Measurements from ENCODE around the gene VKORC1.

The VKORC1 gene

DNA sequence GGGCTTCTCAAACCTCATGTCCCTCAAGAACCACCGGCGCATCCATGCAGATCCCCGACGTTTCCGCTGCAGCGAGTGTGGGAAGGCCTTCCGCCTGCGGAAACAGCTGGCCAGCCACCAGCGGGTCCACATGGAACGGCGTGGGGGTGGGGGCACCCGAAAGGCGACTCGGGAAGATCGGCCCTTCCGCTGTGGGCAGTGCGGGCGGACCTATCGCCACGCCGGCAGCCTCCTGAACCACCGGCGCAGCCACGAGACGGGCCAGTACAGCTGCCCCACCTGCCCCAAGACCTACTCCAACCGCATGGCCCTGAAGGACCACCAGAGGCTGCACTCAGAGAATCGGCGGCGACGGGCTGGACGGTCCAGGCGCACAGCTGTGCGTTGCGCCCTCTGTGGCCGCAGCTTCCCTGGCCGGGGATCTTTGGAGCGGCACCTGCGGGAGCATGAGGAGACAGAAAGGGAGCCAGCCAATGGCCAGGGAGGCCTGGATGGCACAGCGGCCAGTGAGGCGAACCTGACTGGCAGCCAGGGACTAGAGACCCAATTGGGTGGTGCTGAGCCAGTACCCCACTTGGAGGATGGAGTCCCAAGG, 14.5 kb downstream of the VKORC1 start:
- Histone ChIP-seq H2BK5ac (ENCODE audit: low read depth, low read length, poor library complexity, severe bottlenecking) (no peak overlapping the region), H3K36me3 (ENCODE audit: control insufficient read depth in 1 of 2, insufficient read depth in 2 of 2, low read depth in 1 of 2, low read length in 2 of 2) (peaks cover 92 to 94% of the 10 kb centered on the region in 2 experiments), H3K18ac (ENCODE audit: low read depth in 1 of 2, low read length in 2 of 2) (no peak overlapping the region), H4K8ac (ENCODE audit: low read length) (no peak overlapping the region), H3K9ac (ENCODE audit: low read length) (no peak overlapping the region), H2BK120ac (ENCODE audit: low read depth, low read length) (no peak overlapping the region), H3K4me2 (ENCODE audit: low read length, poor library complexity, severe bottlenecking) (no peak overlapping the region), H2AFZ (ENCODE audit: low read depth, low read length) (no peak overlapping the region), H3K4me3 (ENCODE audit: insufficient read depth in 1 of 2, low read depth in 1 of 2, low read length in 2 of 2) (no peak overlapping the region), H2BK12ac (ENCODE audit: low read length in 2 of 2) (no peak overlapping the region), H3K4ac (ENCODE audit: low read depth in 1 of 2, low read length in 2 of 2) (no peak overlapping the region), H3K9me3 (ENCODE audit: control insufficient read depth, low read length) (no peaks in the 10 kb centered on the region), H3K14ac (ENCODE audit: low read length in 2 of 2) (no peak overlapping the region), H3K4me1 (ENCODE audit: control insufficient read depth, insufficient read depth, low read depth, low read length) (peaks cover 21% of the 10 kb centered on the region), H3K27me3 (ENCODE audit: control insufficient read depth in 1 of 2, insufficient read depth in 1 of 2, low read length in 2 of 2) (no peaks in the 10 kb centered on the region), H3K27ac (ENCODE audit: low read length, poor library complexity, severe bottlenecking) (no peak overlapping the region), H2AK5ac (ENCODE audit: low read length, severe bottlenecking) (no peak overlapping the region), H3K79me1 (replicated peaks; ENCODE audit: low read length, poor library complexity, severe bottlenecking) (peaks cover 71% of the 10 kb centered on the region), H3K23ac (ENCODE audit: low read length in 2 of 2) (no peak overlapping the region), H4K91ac (ENCODE audit: low read length) (no peak overlapping the region), H2BK15ac (ENCODE audit: low read depth, poor library complexity, severe bottlenecking) (no peak overlapping the region)
- no peak for DNase-seq
- 98% methylated on average over 40 of the region's 40 CpGs for WGBS

DNA sequence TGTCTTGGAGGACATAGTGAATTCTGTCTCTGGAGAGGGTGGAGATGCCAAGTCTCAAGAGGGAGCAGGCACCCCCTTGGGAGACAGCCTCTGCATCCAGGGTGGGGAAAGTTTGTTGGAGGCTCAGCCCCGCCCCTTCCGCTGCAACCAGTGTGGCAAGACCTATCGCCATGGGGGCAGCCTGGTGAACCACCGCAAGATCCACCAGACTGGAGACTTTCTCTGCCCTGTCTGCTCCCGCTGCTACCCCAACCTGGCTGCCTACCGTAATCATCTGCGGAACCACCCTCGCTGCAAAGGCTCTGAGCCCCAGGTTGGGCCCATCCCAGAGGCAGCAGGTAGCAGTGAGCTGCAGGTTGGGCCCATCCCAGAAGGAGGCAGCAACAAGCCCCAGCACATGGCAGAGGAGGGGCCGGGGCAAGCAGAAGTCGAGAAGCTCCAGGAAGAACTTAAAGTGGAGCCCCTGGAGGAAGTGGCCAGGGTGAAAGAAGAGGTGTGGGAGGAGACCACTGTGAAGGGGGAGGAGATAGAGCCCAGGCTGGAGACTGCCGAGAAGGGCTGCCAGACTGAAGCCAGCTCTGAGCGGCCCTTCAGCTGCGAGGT, 15.2 kb downstream of the VKORC1 start:
- Histone ChIP-seq H2AFZ (ENCODE audit: low read depth, low read length) (no peak overlapping the region), H3K36me3 (ENCODE audit: control insufficient read depth in 1 of 2, insufficient read depth in 2 of 2, low read depth in 1 of 2, low read length in 2 of 2) (peaks cover 85 to 87% of the 10 kb centered on the region in 2 experiments), H2BK120ac (ENCODE audit: low read depth, low read length) (no peak overlapping the region), H3K18ac (ENCODE audit: low read depth in 1 of 2, low read length in 2 of 2) (no peak overlapping the region), H3K27ac (ENCODE audit: low read length, poor library complexity, severe bottlenecking) (no peak overlapping the region), H3K4me1 (ENCODE audit: control insufficient read depth, insufficient read depth, low read depth, low read length) (peaks cover 21% of the 10 kb centered on the region), H3K14ac (ENCODE audit: low read length in 2 of 2) (no peak overlapping the region), H3K9me3 (ENCODE audit: control insufficient read depth, low read length) (no peaks in the 10 kb centered on the region), H3K27me3 (ENCODE audit: control insufficient read depth in 1 of 2, insufficient read depth in 1 of 2, low read length in 2 of 2) (no peaks in the 10 kb centered on the region), H3K4me3 (ENCODE audit: insufficient read depth in 1 of 2, low read depth in 1 of 2, low read length in 2 of 2) (no peak overlapping the region), H4K91ac (ENCODE audit: low read length) (no peak overlapping the region), H3K4ac (ENCODE audit: low read depth in 1 of 2, low read length in 2 of 2) (no peak overlapping the region), H2BK12ac (ENCODE audit: low read length in 2 of 2) (no peak overlapping the region), H3K79me1 (replicated peaks; ENCODE audit: low read length, poor library complexity, severe bottlenecking) (peaks cover 67% of the 10 kb centered on the region), H3K4me2 (ENCODE audit: low read length, poor library complexity, severe bottlenecking) (no peak overlapping the region), H3K9ac (ENCODE audit: low read length) (no peak overlapping the region), H3K23ac (ENCODE audit: low read length in 2 of 2) (no peak overlapping the region), H2AK5ac (ENCODE audit: low read length, severe bottlenecking) (no peak overlapping the region), H2BK5ac (ENCODE audit: low read depth, low read length, poor library complexity, severe bottlenecking) (no peak overlapping the region), H2BK15ac (ENCODE audit: low read depth, poor library complexity, severe bottlenecking) (no peak overlapping the region), H4K8ac (ENCODE audit: low read length) (no peak overlapping the region)
- WGBS = 90% methylated on average over 13 of the region's 13 CpGs
- DNase-seq = no peak

DNA sequence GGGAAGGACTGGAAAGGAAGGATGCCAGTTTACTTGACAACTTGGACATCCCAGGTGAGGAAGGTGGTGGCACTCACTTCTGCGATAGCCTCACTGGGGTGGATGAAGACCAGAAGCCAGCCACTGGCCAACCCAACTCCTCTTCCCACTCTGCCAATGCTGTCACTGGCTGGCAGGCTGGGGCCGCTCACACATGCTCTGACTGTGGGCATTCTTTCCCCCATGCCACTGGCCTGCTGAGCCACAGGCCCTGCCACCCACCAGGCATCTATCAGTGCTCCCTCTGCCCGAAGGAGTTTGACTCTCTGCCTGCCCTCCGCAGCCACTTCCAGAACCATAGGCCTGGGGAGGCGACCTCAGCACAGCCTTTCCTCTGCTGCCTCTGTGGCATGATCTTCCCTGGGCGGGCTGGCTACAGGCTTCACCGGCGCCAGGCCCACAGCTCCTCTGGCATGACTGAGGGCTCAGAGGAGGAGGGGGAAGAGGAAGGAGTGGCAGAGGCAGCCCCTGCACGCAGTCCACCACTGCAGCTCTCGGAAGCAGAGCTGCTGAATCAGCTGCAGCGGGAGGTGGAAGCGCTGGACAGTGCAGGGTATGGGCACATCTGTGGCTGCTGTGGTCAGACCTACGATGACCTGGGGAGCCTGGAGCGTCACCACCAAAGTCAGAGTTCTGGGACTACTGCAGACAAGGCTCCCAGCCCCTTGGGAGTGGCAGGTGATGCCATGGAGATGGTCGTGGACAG, 15.8 kb downstream of the VKORC1 start:
- Histone ChIP-seq H3K79me1 (replicated peaks; ENCODE audit: low read length, poor library complexity, severe bottlenecking) (peaks cover 60% of the 10 kb centered on the region), H3K27ac (ENCODE audit: low read length, poor library complexity, severe bottlenecking) (no peak overlapping the region), H2BK5ac (ENCODE audit: low read depth, low read length, poor library complexity, severe bottlenecking) (no peak overlapping the region), H3K23ac (ENCODE audit: low read length in 2 of 2) (no peak overlapping the region), H2AK5ac (ENCODE audit: low read length, severe bottlenecking) (no peak overlapping the region), H3K4me1 (ENCODE audit: control insufficient read depth, insufficient read depth, low read depth, low read length) (peaks cover 21% of the 10 kb centered on the region), H2BK120ac (ENCODE audit: low read depth, low read length) (no peak overlapping the region), H3K9me3 (ENCODE audit: control insufficient read depth, low read length) (no peaks in the 10 kb centered on the region), H3K36me3 (ENCODE audit: control insufficient read depth in 1 of 2, insufficient read depth in 2 of 2, low read depth in 1 of 2, low read length in 2 of 2) (peaks cover 79 to 80% of the 10 kb centered on the region in 2 experiments), H2BK12ac (ENCODE audit: low read length in 2 of 2) (no peak overlapping the region), H3K18ac (ENCODE audit: low read depth in 1 of 2, low read length in 2 of 2) (no peak overlapping the region), H3K27me3 (ENCODE audit: control insufficient read depth in 1 of 2, insufficient read depth in 1 of 2, low read length in 2 of 2) (no peaks in the 10 kb centered on the region), H2BK15ac (ENCODE audit: low read depth, poor library complexity, severe bottlenecking) (no peak overlapping the region), H3K4me2 (ENCODE audit: low read length, poor library complexity, severe bottlenecking) (no peak overlapping the region), H4K91ac (ENCODE audit: low read length) (no peak overlapping the region), H2AFZ (ENCODE audit: low read depth, low read length) (no peak overlapping the region), H3K9ac (ENCODE audit: low read length) (no peak overlapping the region), H3K14ac (ENCODE audit: low read length in 2 of 2) (no peak overlapping the region), H4K8ac (ENCODE audit: low read length) (no peak overlapping the region), H3K4me3 (ENCODE audit: insufficient read depth in 1 of 2, low read depth in 1 of 2, low read length in 2 of 2) (no peak overlapping the region), H3K4ac (ENCODE audit: low read depth in 1 of 2, low read length in 2 of 2) (no peak overlapping the region)
- 96% methylated on average over 15 of the region's 15 CpGs for WGBS
- no peak for DNase-seq

DNA sequence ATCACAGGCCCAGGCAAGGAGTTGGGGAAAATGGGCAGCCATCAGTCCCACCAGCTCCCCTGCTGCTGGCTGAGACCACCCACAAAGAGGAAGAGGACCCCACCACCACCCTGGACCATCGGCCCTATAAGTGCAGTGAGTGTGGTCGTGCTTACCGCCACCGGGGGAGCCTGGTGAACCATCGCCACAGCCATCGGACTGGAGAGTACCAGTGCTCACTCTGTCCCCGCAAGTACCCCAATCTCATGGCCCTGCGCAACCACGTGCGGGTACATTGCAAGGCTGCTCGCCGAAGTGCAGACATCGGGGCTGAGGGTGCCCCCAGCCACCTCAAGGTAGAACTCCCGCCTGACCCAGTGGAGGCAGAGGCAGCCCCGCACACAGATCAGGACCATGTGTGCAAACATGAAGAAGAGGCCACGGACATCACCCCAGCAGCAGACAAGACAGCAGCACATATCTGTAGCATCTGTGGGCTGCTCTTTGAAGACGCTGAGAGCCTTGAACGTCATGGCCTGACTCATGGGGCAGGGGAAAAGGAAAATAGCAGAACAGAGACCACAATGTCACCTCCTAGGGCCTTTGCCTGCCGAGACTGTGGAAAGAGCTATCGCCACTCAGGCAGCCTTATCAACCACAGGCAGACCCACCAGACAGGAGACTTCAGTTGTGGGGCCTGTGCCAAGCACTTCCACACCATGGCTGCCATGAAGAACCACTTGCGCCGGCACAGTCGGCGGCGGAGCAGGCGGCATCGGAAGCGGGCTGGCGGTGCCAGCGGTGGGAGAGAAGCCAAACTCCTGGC, 16.8 kb downstream of the VKORC1 start:
- H4K8ac ChIP-seq (ENCODE audit: low read length) = no peak overlapping the region
- H3K18ac ChIP-seq (ENCODE audit: low read depth in 1 of 2, low read length in 2 of 2) = no peak overlapping the region
- H3K27ac ChIP-seq (ENCODE audit: low read length, poor library complexity, severe bottlenecking) = no peak overlapping the region
- H3K9me3 ChIP-seq (ENCODE audit: control insufficient read depth, low read length) = no peaks in the 10 kb centered on the region
- DNase-seq = no peak
- H3K14ac ChIP-seq (ENCODE audit: low read length in 2 of 2) = no peak overlapping the region
- H2BK120ac ChIP-seq (ENCODE audit: low read depth, low read length) = no peak overlapping the region
- H3K4me1 ChIP-seq (ENCODE audit: control insufficient read depth, insufficient read depth, low read depth, low read length) = peaks cover 18% of the 10 kb centered on the region
- H4K91ac ChIP-seq (ENCODE audit: low read length) = no peak overlapping the region
- no peak overlapping the region for H3K4me3 ChIP-seq (ENCODE audit: insufficient read depth in 1 of 2, low read depth in 1 of 2, low read length in 2 of 2)
- no peak overlapping the region for H3K4ac ChIP-seq (ENCODE audit: low read depth in 1 of 2, low read length in 2 of 2)
- H3K23ac ChIP-seq (ENCODE audit: low read length in 2 of 2) = no peak overlapping the region
- no peak overlapping the region for H3K9ac ChIP-seq (ENCODE audit: low read length)
- peak overlapping the region; percentile 52 for H2BK15ac ChIP-seq (ENCODE audit: low read depth, poor library complexity, severe bottlenecking)
- no peak overlapping the region for H2AFZ ChIP-seq (ENCODE audit: low read depth, low read length)
- 97% methylated on average over 30 of the region's 30 CpGs for WGBS
- H3K36me3 ChIP-seq (ENCODE audit: control insufficient read depth in 1 of 2, insufficient read depth in 2 of 2, low read depth in 1 of 2, low read length in 2 of 2) = peaks cover 69 to 70% of the 10 kb centered on the region in 2 experiments
- no peak overlapping the region for H2BK5ac ChIP-seq (ENCODE audit: low read depth, low read length, poor library complexity, severe bottlenecking)
- no peak overlapping the region for H2BK12ac ChIP-seq (ENCODE audit: low read length in 2 of 2)
- peaks cover 56% of the 10 kb centered on the region for H3K79me1 ChIP-seq (replicated peaks; ENCODE audit: low read length, poor library complexity, severe bottlenecking)
- H3K4me2 ChIP-seq (ENCODE audit: low read length, poor library complexity, severe bottlenecking) = no peak overlapping the region
- H3K27me3 ChIP-seq (ENCODE audit: control insufficient read depth in 1 of 2, insufficient read depth in 1 of 2, low read length in 2 of 2) = no peaks in the 10 kb centered on the region
- no peak overlapping the region for H2AK5ac ChIP-seq (ENCODE audit: low read length, severe bottlenecking)
